H9 (cell line): ENCODE results near the gene TMCC2. TPM values are rescaled to one million over a fixed set of nuclear protein-coding genes. Genes with fewer than 3 reads are reported as not detected.

Experiments
- DNase-seq: peaks from one replicate; pipeline ENCODE4 v3.0.0-alpha.2; 2017
- H2AFZ ChIP-seq: one replicate; pipeline ENCODE4 v1.6.1; 2013; ENCODE audit warnings: mild to moderate bottlenecking, low read length, control low read depth, moderate library complexity
- H2AK5ac ChIP-seq: 2 replicates; pipeline ENCODE4 v1.6.1; 2013; ENCODE audit warnings: low read length, control low read depth, mixed read lengths; ENCODE audit not compliant: insufficient read length
- H2BK120ac ChIP-seq: one replicate; pipeline ENCODE4 v1.6.1; 2013; ENCODE audit warnings: low read depth, mild to moderate bottlenecking, low read length, control low read depth, inconsistent platforms; ENCODE audit not compliant: poor library complexity, severe bottlenecking
- H2BK12ac ChIP-seq: 2 replicates; pipeline ENCODE4 v1.6.1; 2013; ENCODE audit warnings: low read length, control low read depth, mixed read lengths, low read depth; ENCODE audit not compliant: insufficient read length
- H2BK15ac ChIP-seq: 2 replicates; pipeline ENCODE4 v1.6.1; 2013; ENCODE audit warnings: low read depth, low read length, control low read depth
- H2BK20ac ChIP-seq: one replicate; pipeline ENCODE4 v1.6.1; 2013; ENCODE audit warnings: low read depth, mild to moderate bottlenecking, low read length, control low read depth, inconsistent platforms; ENCODE audit not compliant: poor library complexity, severe bottlenecking
- H2BK5ac ChIP-seq: 2 replicates; pipeline ENCODE4 v1.6.1; 2013; ENCODE audit warnings: low read length, control low read depth, mixed read lengths; ENCODE audit not compliant: insufficient read length
- H3K14ac ChIP-seq: 2 replicates; pipeline ENCODE4 v1.6.1; 2013; ENCODE audit warnings: low read length, control low read depth; ENCODE audit not compliant: insufficient read depth
- H3K18ac ChIP-seq: 2 replicates; pipeline ENCODE4 v1.6.1; 2013; ENCODE audit warnings: low read depth, mild to moderate bottlenecking, mixed read lengths, low read length, control low read depth; ENCODE audit not compliant: insufficient read length
- H3K23ac ChIP-seq: 2 replicates; pipeline ENCODE4 v1.6.1; 2013; ENCODE audit warnings: low read length, control low read depth, mixed read lengths, low read depth; ENCODE audit not compliant: insufficient read length
- H3K23me2 ChIP-seq: 2 replicates; pipeline ENCODE4 v1.6.1; 2013; ENCODE audit warnings: low read depth, mild to moderate bottlenecking, mixed read lengths, low read length, control low read depth; ENCODE audit not compliant: insufficient read length, poor library complexity, severe bottlenecking
- H3K27ac ChIP-seq: 2 replicates; pipeline ENCODE4 v1.5.1; 2013; ENCODE audit warnings: low read length, control low read depth, mixed read lengths, low read depth; ENCODE audit not compliant: insufficient read length
- H3K27me3 ChIP-seq: 2 replicates; pipeline ENCODE4 v1.6.1; 2013; ENCODE audit warnings: low read length, control low read depth, inconsistent platforms; ENCODE audit not compliant: insufficient read depth
- H3K4ac ChIP-seq: 2 replicates; pipeline ENCODE4 v1.6.1; 2013; ENCODE audit warnings: low read depth, mild to moderate bottlenecking, control low read depth, inconsistent platforms, low read length, moderate library complexity
- H3K4me1 ChIP-seq: 2 replicates; pipeline ENCODE4 v1.6.1; 2013; ENCODE audit warnings: low read length, control low read depth, inconsistent platforms; ENCODE audit not compliant: insufficient read depth
- H3K4me2 ChIP-seq: 2 replicates; pipeline ENCODE4 v1.6.1; 2013; ENCODE audit warnings: low read length, control low read depth, mixed read lengths; ENCODE audit not compliant: insufficient read length, insufficient read depth
- H3K56ac ChIP-seq: 2 replicates; pipeline ENCODE4 v1.6.1; 2013; ENCODE audit warnings: low read depth, mild to moderate bottlenecking, mixed read lengths, low read length, control low read depth; ENCODE audit not compliant: insufficient read length
- H3K79me1 ChIP-seq: 2 replicates; pipeline ENCODE4 v1.6.1; 2013; ENCODE audit warnings: low read depth, mild to moderate bottlenecking, moderate library complexity, low read length, control low read depth, inconsistent platforms; ENCODE audit not compliant: insufficient read depth, poor library complexity, severe bottlenecking
- H3K79me2 ChIP-seq: 2 replicates; pipeline ENCODE4 v1.6.1; 2013; ENCODE audit warnings: low read length, control low read depth, inconsistent platforms; ENCODE audit not compliant: insufficient read depth
- H3K9ac ChIP-seq: 2 replicates; pipeline ENCODE4 v1.6.1; 2013; ENCODE audit warnings: low read length, control low read depth, mixed read lengths; ENCODE audit not compliant: insufficient read length; ENCODE audit errors: extremely low read depth
- H3K9me3 ChIP-seq: one replicate; pipeline ENCODE4 v1.6.1; 2013; ENCODE audit warnings: low read depth, low read length, inconsistent platforms; ENCODE audit not compliant: control insufficient read depth
- H3T11ph ChIP-seq: one replicate; pipeline ENCODE4 v1.6.1; 2013; ENCODE audit warnings: mild to moderate bottlenecking, low read length, control low read depth, inconsistent platforms
- H4K20me1 ChIP-seq: one replicate; pipeline ENCODE4 v1.6.1; 2013; ENCODE audit not compliant: control insufficient read depth, insufficient read length, insufficient read depth
- H4K5ac ChIP-seq: 2 replicates; pipeline ENCODE4 v1.6.1; 2013; ENCODE audit warnings: low read depth, mild to moderate bottlenecking, mixed read lengths, low read length, control low read depth; ENCODE audit not compliant: insufficient read length
- H4K8ac ChIP-seq: replicated peaks from 2 replicates; pipeline ENCODE4 v1.6.1; 2013; ENCODE audit warnings: low read length, control low read depth, mixed read lengths, low read depth; ENCODE audit not compliant: insufficient read length
- H4K91ac ChIP-seq: 2 replicates; pipeline ENCODE4 v1.6.1; 2013; ENCODE audit warnings: low read depth, mild to moderate bottlenecking, moderate library complexity, mixed read lengths, low read length, control low read depth; ENCODE audit not compliant: insufficient read length
- H3K27ac Mint-ChIP-seq, 3 experiments: 2 replicates in 2 of 3; 3 replicates in 1 of 3; pipeline ENCODE4 v1.8.0; 2020 to 2021; ENCODE audit warnings: mixed read lengths in 3 of 3, mild to moderate bottlenecking in 1 of 3, moderate library complexity in 1 of 3
- H3K27me3 Mint-ChIP-seq: 2 replicates; pipeline ENCODE4 v1.8.0; 2021; ENCODE audit warnings: low read depth, mild to moderate bottlenecking, moderate library complexity, mixed read lengths
- H3K36me3 Mint-ChIP-seq, 3 experiments: 2 replicates in 2 of 3; 3 replicates in 1 of 3; pipeline ENCODE4 v1.8.0; 2020 to 2021; ENCODE audit warnings: low read depth in 3 of 3, mixed read lengths in 3 of 3; ENCODE audit not compliant: insufficient read depth in 1 of 3
- H3K4me1 Mint-ChIP-seq, 2 experiments: 2 replicates each; pipeline ENCODE4 v1.8.0; 2020; ENCODE audit warnings: mixed read lengths in 2 of 2
- H3K4me3 Mint-ChIP-seq, 2 experiments: 2 replicates in 1 of 2; 3 replicates in 1 of 2; pipeline ENCODE4 v1.8.0; 2020 to 2021; ENCODE audit warnings: mild to moderate bottlenecking in 2 of 2, mixed read lengths in 2 of 2, moderate library complexity in 1 of 2
- H3K9me3 Mint-ChIP-seq, 2 experiments: 2 replicates in 1 of 2; 3 replicates in 1 of 2; pipeline ENCODE4 v1.8.0; 2020; ENCODE audit warnings: mild to moderate bottlenecking in 2 of 2, mixed read lengths in 2 of 2, moderate library complexity in 1 of 2
- WGBS: extraction: QIAGEN DNeasy Blood & Tissue Kit; methylation state at CpG from one replicate; pipeline ENCODE4 v1.1.7; 2013; ENCODE audit warnings: missing lambda C conversion rate, low lambda C conversion rate, mixed read lengths; ENCODE audit not compliant: insufficient read length; ENCODE audit errors: extremely low coverage; 5-methylcytosine and 5-hydroxymethylcytosine counted together
- total RNA-seq: library from RNA; stranded (reverse); gene quantifications from 2 replicates; pipeline ENCODE4 v1.2.1, GENCODE V29; 2021
- TF ChIP-seq, protein P1 (sequence below): fragments of 200-600 bp; sonication (generic); conservative IDR thresholded peaks from 3 replicates; pipeline ENCODE4 v1.8.0; 2021; ENCODE audit warnings: antibody characterized with exemption, mild to moderate bottlenecking

TMCC2 gene
- total RNA-seq, 1 experiment from 2014 or later: 11.7 TPM

DNA sequence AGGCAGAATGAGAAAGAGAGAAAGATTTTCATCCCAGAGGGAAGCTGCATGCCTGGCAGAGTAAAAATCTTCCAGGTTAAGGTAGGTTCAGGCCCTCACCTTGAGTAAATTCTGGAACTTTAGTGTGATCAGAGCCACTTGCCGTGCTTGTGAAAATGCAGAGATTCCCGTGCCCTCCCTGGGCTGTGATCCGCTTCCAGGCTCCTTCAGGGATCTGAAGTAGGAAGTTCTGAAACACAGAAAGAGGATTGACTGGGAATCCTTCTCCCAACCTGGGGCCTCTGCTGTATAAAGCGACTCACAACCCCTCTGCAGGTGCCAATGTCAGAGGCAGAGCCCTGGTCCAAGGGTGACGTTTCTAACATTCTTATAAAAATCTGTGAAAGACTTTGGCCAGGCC lies 67.2 kb downstream of the TMCC2 start:
- Histone ChIP-seq H3K56ac (no peak overlapping the region), H3K9me3 (no peaks in the 10 kb centered on the region), H3K27ac (peak overlapping the region; percentile 96), H3K27me3 (no peaks in the 10 kb centered on the region), H4K5ac (no peak overlapping the region), H4K20me1 (no peaks in the 10 kb centered on the region), H3K4ac (peak overlapping the region; percentile 26; the same call in 1 of the 2 replicates), H3K4me1 (peaks cover 20% of the 10 kb centered on the region), H2BK20ac (peak overlapping the region; percentile 79), H3T11ph (peak overlapping the region; percentile 69), H2AFZ (no peak overlapping the region), H3K79me2 (no peaks in the 10 kb centered on the region), H3K18ac (peak overlapping the region; percentile 82), H3K79me1 (no peaks in the 10 kb centered on the region), H3K14ac (peak overlapping the region; percentile 93; the same call in 1 of the 2 replicates), H2AK5ac (no peak overlapping the region), H3K23me2 (no peaks in the 10 kb centered on the region), H2BK120ac (peak overlapping the region; percentile 82), H2BK15ac (no peak overlapping the region), H2BK12ac (peak overlapping the region; percentile 40), H4K91ac (peak overlapping the region; percentile 32), H3K4me2 (peak overlapping the region; percentile 9), H4K8ac (no peak overlapping the region), H3K9ac (no peak overlapping the region), H3K23ac (no peak overlapping the region), H2BK5ac (no peak overlapping the region)
- Mint-ChIP-seq H3K36me3 (no peaks in the 10 kb centered on the region; a peak in 1 of 7 replicates), H3K27me3 (no peaks in the 10 kb centered on the region), H3K4me3 (peak overlapping the region; percentile 4 to 48; a peak in 3 of 5 replicates), H3K9me3 (no peaks in the 10 kb centered on the region), H3K27ac (peak overlapping the region; percentile 96 to 100 (median 97)), H3K4me1 (peaks cover 52 to 64% of the 10 kb centered on the region in 2 experiments)
- no peak for DNase-seq
- no CpG with 5 or more reads among the region's 5 CpGs for WGBS
- TF ChIP-seq, protein P1, sequence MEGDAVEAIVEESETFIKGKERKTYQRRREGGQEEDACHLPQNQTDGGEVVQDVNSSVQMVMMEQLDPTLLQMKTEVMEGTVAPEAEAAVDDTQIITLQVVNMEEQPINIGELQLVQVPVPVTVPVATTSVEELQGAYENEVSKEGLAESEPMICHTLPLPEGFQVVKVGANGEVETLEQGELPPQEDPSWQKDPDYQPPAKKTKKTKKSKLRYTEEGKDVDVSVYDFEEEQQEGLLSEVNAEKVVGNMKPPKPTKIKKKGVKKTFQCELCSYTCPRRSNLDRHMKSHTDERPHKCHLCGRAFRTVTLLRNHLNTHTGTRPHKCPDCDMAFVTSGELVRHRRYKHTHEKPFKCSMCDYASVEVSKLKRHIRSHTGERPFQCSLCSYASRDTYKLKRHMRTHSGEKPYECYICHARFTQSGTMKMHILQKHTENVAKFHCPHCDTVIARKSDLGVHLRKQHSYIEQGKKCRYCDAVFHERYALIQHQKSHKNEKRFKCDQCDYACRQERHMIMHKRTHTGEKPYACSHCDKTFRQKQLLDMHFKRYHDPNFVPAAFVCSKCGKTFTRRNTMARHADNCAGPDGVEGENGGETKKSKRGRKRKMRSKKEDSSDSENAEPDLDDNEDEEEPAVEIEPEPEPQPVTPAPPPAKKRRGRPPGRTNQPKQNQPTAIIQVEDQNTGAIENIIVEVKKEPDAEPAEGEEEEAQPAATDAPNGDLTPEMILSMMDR: no peak
